Colonic mucosa (tissue), 4 donors: ENCODE measurements around the gene HNRNPAB. TPM values are rescaled to one million over a fixed set of nuclear protein-coding genes. Genes with fewer than 3 reads are reported as not detected.
A peak's percentile ranks its signal among the peaks of the same experiment; 100 is the strongest.

Source experiments
- DNase-seq: peaks from one replicate; pipeline ENCODE4 v3.0.0-alpha.2; 2020
- H3K27ac ChIP-seq: fragments of 200-600 bp; one replicate; pipeline ENCODE4 v1.8.0; 2021
- H3K27me3 ChIP-seq: fragments of 200-600 bp; one replicate; pipeline ENCODE4 v1.8.0; 2021
- H3K36me3 ChIP-seq: fragments of 200-600 bp; one replicate; pipeline ENCODE4 v1.8.0; 2021
- H3K4me1 ChIP-seq: fragments of 200-600 bp; one replicate; pipeline ENCODE4 v1.8.0; 2021; ENCODE audit warnings: mild to moderate bottlenecking
- H3K4me3 ChIP-seq: fragments of 200-600 bp; one replicate; pipeline ENCODE4 v1.8.0; 2021
- H3K9ac ChIP-seq, 2 donors: one replicate each; pipeline ENCODE4 v1.7.0; 2013; ENCODE audit warnings: control low read depth in 2 of 2, low read depth in 2 of 2, low read length in 2 of 2
- H3K9me3 ChIP-seq: fragments of 200-600 bp; one replicate; pipeline ENCODE4 v1.8.0; 2021
- intact Hi-C: fragments of 100-400 bp; cut with DNase I; formaldehyde crosslinking; loops from one replicate; pipeline ENCODE4 v1.14.1; 2022
- total RNA-seq, 2 donors: library from RNA; stranded (reverse); fragmentation: NEBNext Ultra II Directional in 1 of 2; extraction: Animal tissue kit (Norgen Biotek cat#: 25700) in 1 of 2; gene quantifications; one replicate each; pipeline ENCODE4 v1.2.1, GENCODE V29; 2021
- TF ChIP-seq, protein P1 (sequence below): fragments of 200-600 bp; IDR thresholded peaks from one replicate; pipeline ENCODE4 v1.8.0; 2022; ENCODE audit warnings: antibody characterized with exemption, mild to moderate bottlenecking
- donor health status: healthy.
- donor health status: DM: no; HTN: no; CAD: no.
- donor health status: DM: no; HTN: no; CAD: no.

The HNRNPAB gene
- 100 to 1,000 TPM; 286 to 385 TPM for total RNA-seq

DNA sequence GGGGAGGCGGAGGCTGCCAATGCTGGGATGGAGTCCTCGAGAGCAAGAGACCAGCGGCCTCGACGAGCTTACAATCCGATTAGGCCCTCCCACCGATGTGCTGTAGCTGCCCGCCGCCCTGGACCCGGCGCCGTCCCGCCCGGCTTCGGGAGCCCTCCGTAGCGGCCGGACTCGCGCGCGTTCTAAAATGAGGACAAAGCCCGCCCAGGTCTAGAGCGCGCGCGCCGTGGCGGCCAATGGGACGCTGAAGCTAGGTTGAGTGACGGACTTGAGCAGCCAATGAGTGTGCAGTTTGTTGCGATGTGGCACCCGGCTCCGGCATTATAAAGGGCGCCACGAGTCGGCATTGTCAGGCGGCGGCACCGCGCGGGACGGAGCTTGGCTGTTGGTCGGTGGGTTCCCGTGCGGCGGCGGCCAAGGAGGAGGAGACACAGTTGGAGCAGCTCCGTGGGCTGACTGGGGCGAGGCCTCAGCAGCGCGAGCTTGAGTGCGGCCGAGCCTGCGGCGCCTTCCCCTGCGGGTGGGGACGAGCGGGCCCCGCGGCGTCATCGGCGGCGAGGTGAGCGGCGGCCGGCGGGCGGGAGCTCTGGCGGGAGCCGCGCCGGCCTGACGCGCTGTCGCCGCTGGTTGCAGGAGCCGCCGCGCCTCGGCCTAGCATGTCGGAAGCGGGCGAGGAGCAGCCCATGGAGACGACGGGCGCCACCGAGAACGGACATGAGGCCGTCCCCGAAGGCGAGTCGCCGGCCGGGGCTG, at the start of gene HNRNPAB:
Gene HNRNPAB (plus strand): TSS at position 352 of the 753 bp plus-strand sequence. CDS start 305 bp downstream, at position 657.
- peak; percentile 96 for DNase-seq
- Histone ChIP-seq H3K4me1 (peaks cover 22% of the 10 kb centered on the region), H3K27ac (peak within 1 kb of the TSS; percentile 95), H3K4me3 (peak within 1 kb of the TSS; percentile 90), H3K36me3 (no peaks in the 10 kb centered on the region), H3K9ac (peak within 1 kb of the TSS; percentile 97 to 99), H3K27me3 (no peaks in the 10 kb centered on the region), H3K9me3 (no peaks in the 10 kb centered on the region)
- TF ChIP-seq, protein P1, sequence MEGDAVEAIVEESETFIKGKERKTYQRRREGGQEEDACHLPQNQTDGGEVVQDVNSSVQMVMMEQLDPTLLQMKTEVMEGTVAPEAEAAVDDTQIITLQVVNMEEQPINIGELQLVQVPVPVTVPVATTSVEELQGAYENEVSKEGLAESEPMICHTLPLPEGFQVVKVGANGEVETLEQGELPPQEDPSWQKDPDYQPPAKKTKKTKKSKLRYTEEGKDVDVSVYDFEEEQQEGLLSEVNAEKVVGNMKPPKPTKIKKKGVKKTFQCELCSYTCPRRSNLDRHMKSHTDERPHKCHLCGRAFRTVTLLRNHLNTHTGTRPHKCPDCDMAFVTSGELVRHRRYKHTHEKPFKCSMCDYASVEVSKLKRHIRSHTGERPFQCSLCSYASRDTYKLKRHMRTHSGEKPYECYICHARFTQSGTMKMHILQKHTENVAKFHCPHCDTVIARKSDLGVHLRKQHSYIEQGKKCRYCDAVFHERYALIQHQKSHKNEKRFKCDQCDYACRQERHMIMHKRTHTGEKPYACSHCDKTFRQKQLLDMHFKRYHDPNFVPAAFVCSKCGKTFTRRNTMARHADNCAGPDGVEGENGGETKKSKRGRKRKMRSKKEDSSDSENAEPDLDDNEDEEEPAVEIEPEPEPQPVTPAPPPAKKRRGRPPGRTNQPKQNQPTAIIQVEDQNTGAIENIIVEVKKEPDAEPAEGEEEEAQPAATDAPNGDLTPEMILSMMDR: no peak
- intact Hi-C loops: no loop called here

- no peaks in the 10 kb centered on the region for H3K9me3 ChIP-seq
- TF ChIP-seq, protein P1: no peak
- no peak overlapping the region for H3K9ac ChIP-seq
- H3K27me3 ChIP-seq: no peaks in the 10 kb centered on the region
- peaks cover 5% of the 10 kb centered on the region for H3K4me1 ChIP-seq
- H3K27ac ChIP-seq: no peak overlapping the region
- intact Hi-C loops: no loop called here
- no peaks in the 10 kb centered on the region for H3K36me3 ChIP-seq
- no peak for DNase-seq
- no peak overlapping the region for H3K4me3 ChIP-seq
Observed at GRCh38 chr5:178155065-178155464, 49.3 kb upstream of the HNRNPAB start.

DNA sequence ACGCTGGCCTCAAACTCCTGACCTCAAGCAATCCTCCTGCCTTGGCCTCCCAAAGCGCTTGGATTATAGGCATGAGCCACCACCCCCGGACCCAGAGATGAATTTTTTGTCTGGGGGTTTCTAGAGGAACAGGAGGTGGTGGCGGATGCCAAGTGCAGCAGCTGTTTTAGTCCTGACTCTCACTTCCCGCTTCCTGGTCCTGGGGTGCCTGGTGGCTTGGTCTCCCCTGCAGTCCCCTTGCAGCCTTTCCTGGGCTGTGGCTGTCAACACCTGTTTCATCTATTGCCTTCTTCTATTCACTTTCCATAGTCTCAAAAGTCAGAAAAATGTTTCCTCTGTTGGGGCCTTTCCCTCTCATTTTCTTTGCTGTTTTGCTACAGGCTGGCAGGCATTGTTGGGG, 44.2 kb upstream of the HNRNPAB start:
- no peaks in the 10 kb centered on the region for H3K4me1 ChIP-seq
- intact Hi-C loops: no loop called here
- no peak overlapping the region for H3K9ac ChIP-seq
- no peaks in the 10 kb centered on the region for H3K27me3 ChIP-seq
- TF ChIP-seq, protein P1: no peak
- H3K36me3 ChIP-seq: no peaks in the 10 kb centered on the region
- H3K9me3 ChIP-seq: no peaks in the 10 kb centered on the region
- no peak overlapping the region for H3K27ac ChIP-seq
- DNase-seq: no peak
- H3K4me3 ChIP-seq: no peak overlapping the region

DNA sequence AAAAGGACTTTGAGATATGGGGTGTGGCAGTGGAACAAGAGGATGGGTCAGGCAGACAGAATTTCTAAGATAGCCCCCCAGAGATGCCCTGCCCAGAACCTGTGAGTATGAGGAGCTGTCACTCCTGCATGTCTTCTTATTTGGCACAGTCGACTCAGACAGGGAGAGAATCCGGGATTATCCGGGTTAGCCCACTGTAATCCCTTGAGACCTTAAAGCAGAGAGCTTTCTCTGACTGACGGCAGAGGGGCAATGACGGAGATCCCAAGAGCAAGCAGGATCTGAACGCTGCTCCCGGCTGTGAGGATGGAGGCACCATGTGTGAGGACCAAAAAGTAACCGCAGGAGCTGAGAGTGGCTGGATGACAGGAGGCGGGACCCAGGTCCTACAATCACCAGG, 41.9 kb upstream of the HNRNPAB start:
- Histone ChIP-seq H3K4me1 (no peaks in the 10 kb centered on the region), H3K9me3 (no peaks in the 10 kb centered on the region), H3K27ac (no peak overlapping the region), H3K36me3 (no peaks in the 10 kb centered on the region), H3K27me3 (no peaks in the 10 kb centered on the region), H3K9ac (no peak overlapping the region), H3K4me3 (no peak overlapping the region)
- TF ChIP-seq, protein P1: no peak
- intact Hi-C loops: loop anchor here (2.0 kb wide), 1 partner anchor 88 kb away; no protein-coding TSS in a partner anchor
- DNase-seq: no peak

DNA sequence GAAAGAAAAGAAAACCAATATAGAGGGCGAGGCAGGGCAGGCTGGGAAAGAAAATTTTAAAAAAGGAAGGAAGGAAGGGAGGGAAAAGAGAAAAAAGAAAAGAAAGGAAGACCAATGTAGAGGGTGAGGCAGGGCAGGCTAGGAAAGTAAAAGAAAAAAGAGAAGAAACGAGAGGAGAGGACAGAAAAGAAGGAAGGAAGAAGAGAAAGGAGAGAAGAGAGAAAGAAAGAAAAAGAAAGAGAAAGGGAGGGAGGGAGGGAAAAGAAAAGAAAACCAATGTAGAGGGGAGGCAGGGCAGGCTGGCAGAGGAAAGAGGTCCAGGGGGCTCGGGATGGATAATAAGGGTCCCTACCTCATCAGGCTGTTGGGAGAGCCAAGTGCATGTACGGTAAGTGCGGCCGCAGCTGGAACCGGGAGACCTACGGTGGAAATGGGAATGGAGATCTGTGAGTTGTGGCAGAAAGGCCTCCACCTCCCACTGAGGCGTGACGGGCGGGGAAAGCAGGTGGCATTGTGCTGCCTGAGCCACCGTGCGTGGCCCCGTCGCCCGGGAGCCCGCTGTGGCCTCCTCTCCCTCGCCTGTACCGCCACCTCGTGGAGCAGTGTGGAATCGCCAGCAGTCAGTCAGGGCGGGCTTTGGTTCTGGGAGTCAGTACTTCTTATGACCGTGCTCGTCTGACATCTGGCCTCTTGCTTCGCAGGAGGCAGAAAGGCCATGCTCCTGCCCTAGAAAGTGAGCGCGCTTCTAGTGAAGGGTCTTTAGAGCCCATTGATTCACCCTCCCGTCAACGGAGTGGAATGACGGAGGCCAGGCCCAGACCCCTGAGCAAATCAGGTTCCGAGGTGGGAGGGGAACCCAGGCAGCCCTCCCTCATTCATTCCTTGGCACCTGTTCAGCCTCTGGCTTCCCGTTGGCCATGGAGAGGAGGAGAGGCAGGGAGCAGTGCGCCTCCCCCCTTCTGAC, 40.3 kb upstream of the HNRNPAB start:
- Histone ChIP-seq H3K9me3 (no peaks in the 10 kb centered on the region), H3K27ac (no peak overlapping the region), H3K4me1 (no peaks in the 10 kb centered on the region), H3K9ac (peak overlapping the region in 1 of 2 donors; percentile 24), H3K27me3 (no peaks in the 10 kb centered on the region), H3K36me3 (no peaks in the 10 kb centered on the region), H3K4me3 (no peak overlapping the region)
- DNase-seq: peak; percentile 91
- intact Hi-C loops: loop anchor here (2.0 kb wide), 1 partner anchor 89 kb away; no protein-coding TSS in a partner anchor
- TF ChIP-seq, protein P1: peak; percentile 99
